HepG2 (cell line): ENCODE results near the gene SEMA4A. TPM values are rescaled to one million over a fixed set of nuclear protein-coding genes. Genes with fewer than 3 reads are reported as not detected.

Experiments
- HNRNPL ChIP-seq: fragments of 200-400 bp; formaldehyde crosslinking; IDR thresholded peaks from 2 replicates; pipeline ENCODE4 v1.6.1; 2017; ENCODE audit warnings: mild to moderate bottlenecking, low read depth, low read length
- KDM5B ChIP-seq: sonication (generic); formaldehyde crosslinking; IDR thresholded peaks from 2 replicates; pipeline ENCODE4 v1.4.0; 2020; ENCODE audit warnings: missing genetic modification reagents, mild to moderate bottlenecking, borderline replicate concordance
- MAZ ChIP-seq, 2 experiments: sonication (generic) in 1 of 2; formaldehyde crosslinking in 1 of 2; IDR thresholded peaks; 2 replicates each; pipeline versions ENCODE4 v1.5.0 to v1.6.1; 2012 to 2020; ENCODE audit warnings: low read depth in 2 of 2, mild to moderate bottlenecking in 2 of 2, borderline replicate concordance in 1 of 2, improper control_type of control experiment in 1 of 2, low read length in 1 of 2, missing genetic modification reagents in 1 of 2, moderate library complexity in 1 of 2
- MTA1 ChIP-seq: sonication (generic); formaldehyde crosslinking; IDR thresholded peaks from 2 replicates; pipeline ENCODE4 v1.4.0; 2020; ENCODE audit warnings: missing genetic modification reagents, mild to moderate bottlenecking, borderline replicate concordance
- NR3C1 ChIP-seq: sonication (generic); formaldehyde crosslinking; IDR thresholded peaks from 2 replicates; pipeline ENCODE4 v1.4.0; 2020; ENCODE audit warnings: missing genetic modification reagents
- RFXAP ChIP-seq: sonication (generic); formaldehyde crosslinking; IDR thresholded peaks from 2 replicates; pipeline ENCODE4 v1.4.0; 2020; ENCODE audit warnings: missing genetic modification reagents, borderline replicate concordance
- SRSF1 ChIP-seq: fragments of 200-400 bp; formaldehyde crosslinking; optimal IDR thresholded peaks from 2 replicates; pipeline ENCODE3; 2017; ENCODE audit warnings: mild to moderate bottlenecking, low read depth, low read length, moderate library complexity
- ZMYM3 ChIP-seq: sonication (generic); formaldehyde crosslinking; IDR thresholded peaks from 2 replicates; pipeline ENCODE4 v1.5.1; 2020; ENCODE audit warnings: mild to moderate bottlenecking, missing genetic modification reagents
- ZNF225 ChIP-seq: sonication (generic); formaldehyde crosslinking; IDR thresholded peaks from 2 replicates; pipeline ENCODE4 v1.4.0; 2020; ENCODE audit warnings: mild to moderate bottlenecking, missing genetic modification reagents
- ZNF232 ChIP-seq: sonication (generic); formaldehyde crosslinking; IDR thresholded peaks from 2 replicates; pipeline ENCODE4 v1.4.0; 2020; ENCODE audit warnings: missing genetic modification reagents, borderline replicate concordance
- ZNF567 ChIP-seq: sonication (generic); formaldehyde crosslinking; IDR thresholded peaks from 2 replicates; pipeline ENCODE4 v1.8.1; 2023; ENCODE audit warnings: mild to moderate bottlenecking, missing genetic modification reagents, borderline replicate concordance
- ZNF614 ChIP-seq: IDR thresholded peaks from 2 replicates; pipeline ENCODE4 v1.6.1; 2018; ENCODE audit warnings: missing biosample characterization, missing genetic modification reagents, inconsistent platforms, borderline replicate concordance
- ZNF782 ChIP-seq: sonication (generic); formaldehyde crosslinking; IDR thresholded peaks from 2 replicates; pipeline ENCODE4 v1.4.0; 2020; ENCODE audit warnings: missing genetic modification reagents, mild to moderate bottlenecking, borderline replicate concordance
- polyA plus RNA-seq, 8 experiments: library from polyadenylated mRNA; depleted of rRNA in 3 of 8; stranded (reverse) in 7 of 8; unstranded in 1 of 8; fragments of >200 nt; fragmentation: Illumina TruSeq in 4 of 8; extraction: Trizol in 4 of 8; gene quantifications; 2 replicates each; pipeline versions ENCODE4 v1.2.1 to v1.2.3, GENCODE V29; 2011 to 2016; ENCODE audit warnings: low read depth in 4 of 8, missing spikeins in 1 of 8, mixed read lengths in 1 of 8; ENCODE audit not compliant: insufficient read depth in 1 of 8
- total RNA-seq, 5 experiments: library from RNA; depleted of rRNA; stranded (reverse); fragments of >200 nt; fragmentation: Illumina TruSeq; extraction: Trizol; gene quantifications; 2 replicates each; pipeline ENCODE4 v1.2.3, GENCODE V29; 2016; ENCODE audit warnings: low read depth in 1 of 5
- TF ChIP-seq, protein P1 (sequence below): sonication (generic); formaldehyde crosslinking; conservative IDR thresholded peaks from 2 replicates; pipeline ENCODE4 v1.4.0; 2020; ENCODE audit warnings: missing genetic modification reagents
- TF ChIP-seq, protein P2 (sequence below), 2 experiments: sonication (generic) in 1 of 2; formaldehyde crosslinking in 1 of 2; IDR thresholded peaks; 2 replicates each; pipeline versions ENCODE4 v1.4.0 to v1.6.1; 2018 to 2020; ENCODE audit warnings: missing genetic modification reagents in 2 of 2, borderline replicate concordance in 1 of 2, low read depth in 1 of 2, mild to moderate bottlenecking in 1 of 2, missing biosample characterization in 1 of 2
- TF ChIP-seq, protein P3 (sequence below): sonication (generic); formaldehyde crosslinking; IDR thresholded peaks from 2 replicates; pipeline ENCODE4 v1.5.1; 2020; ENCODE audit warnings: mild to moderate bottlenecking, missing genetic modification reagents, borderline replicate concordance
- TF ChIP-seq, protein P4 (sequence below): sonication (generic); formaldehyde crosslinking; IDR thresholded peaks from 2 replicates; pipeline ENCODE4 v1.8.0; 2022; ENCODE audit warnings: missing genetic modification reagents, mild to moderate bottlenecking, inconsistent platforms, borderline replicate concordance

Gene SEMA4A
- total and polyA plus RNA-seq, 2 of the 13 experiments (the other 11 are each of a cell fraction or from before 2014, with no cell fraction given) = 0.09 to 0.20 TPM

DNA sequence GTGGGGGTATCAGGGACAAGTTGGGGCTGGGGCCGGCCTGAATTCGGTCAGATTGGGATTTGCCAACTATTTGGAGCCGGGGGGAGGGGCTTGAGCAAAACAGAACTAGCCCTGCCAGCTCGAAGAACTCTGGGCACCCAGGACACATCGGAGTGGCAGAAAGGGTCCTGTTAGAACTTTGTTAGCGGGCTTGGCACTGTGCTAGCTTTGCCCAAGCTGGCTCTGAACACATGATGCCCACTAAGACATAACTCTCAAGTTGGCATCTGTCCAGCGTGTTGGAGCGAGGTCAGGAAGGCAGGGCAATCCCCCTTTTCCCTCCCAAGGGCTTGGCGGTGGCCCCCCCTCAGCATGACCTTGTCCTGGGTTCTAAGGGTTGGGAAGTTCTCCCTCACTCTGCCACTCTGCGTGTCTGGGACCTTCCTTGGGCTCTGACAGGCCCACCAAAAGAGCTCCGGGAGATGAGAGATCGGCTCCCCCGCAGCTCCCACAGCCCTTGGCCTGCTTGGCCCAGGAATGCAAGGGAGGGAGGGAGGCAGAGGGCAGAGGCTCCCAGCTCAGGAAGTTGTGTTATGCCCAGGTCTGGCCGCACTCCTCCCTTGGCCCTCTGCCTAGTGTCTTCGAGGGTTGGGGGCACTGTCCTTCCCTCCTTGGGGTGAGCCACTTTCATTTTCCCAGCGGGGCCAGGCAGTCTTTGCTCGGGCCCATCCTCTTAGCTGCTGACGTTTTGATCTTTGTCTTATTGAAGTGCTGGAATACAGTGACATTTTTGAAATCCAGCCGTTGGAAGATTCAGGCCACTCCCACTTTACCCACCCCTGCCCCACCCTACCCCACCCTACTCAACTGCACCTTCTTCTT lies 37.6 kb upstream of the SEMA4A start (continued):
- TF ChIP-seq MTA1 (CRISPR knock-in tag) (peak; percentile 49; the same call in 1 of the 2 replicates), ZNF567 (no peak), RFXAP (CRISPR knock-in tag) (0 out of 2 replicates have a peak, but pooled peaks have one; percentile 35), ZMYM3 (CRISPR knock-in tag) (peak; percentile 48; the same call in 1 of the 2 replicates), MAZ (IDR thresholded peaks at IDR 0.05; ENCODE audit: borderline replicate concordance, low read depth, low read length) (peak; percentile 98), MAZ (CRISPR knock-in tag; IDR thresholded peaks at IDR 0.05; ENCODE audit: low read depth) (peak; percentile 52; the same call in 1 of the 2 replicates), SRSF1 (no peak), ZNF614 (CRISPR knock-in tag) (peak; percentile 12; the same call in 1 of the 2 replicates), ZNF225 (CRISPR knock-in tag) (0 out of 2 replicates have a peak, but pooled peaks have one; percentile 19), KDM5B (CRISPR knock-in tag) (peak; percentile 39; the same call in 1 of the 2 replicates), NR3C1 (CRISPR knock-in tag) (no peak), ZNF232 (0 out of 2 replicates have a peak, but pooled peaks have one; percentile 17), ZNF782 (CRISPR knock-in tag) (0 out of 2 replicates have a peak, but pooled peaks have one; percentile 51), HNRNPL (peak; percentile 74; the same call in 1 of the 2 replicates)
- TF ChIP-seq, protein P1, sequence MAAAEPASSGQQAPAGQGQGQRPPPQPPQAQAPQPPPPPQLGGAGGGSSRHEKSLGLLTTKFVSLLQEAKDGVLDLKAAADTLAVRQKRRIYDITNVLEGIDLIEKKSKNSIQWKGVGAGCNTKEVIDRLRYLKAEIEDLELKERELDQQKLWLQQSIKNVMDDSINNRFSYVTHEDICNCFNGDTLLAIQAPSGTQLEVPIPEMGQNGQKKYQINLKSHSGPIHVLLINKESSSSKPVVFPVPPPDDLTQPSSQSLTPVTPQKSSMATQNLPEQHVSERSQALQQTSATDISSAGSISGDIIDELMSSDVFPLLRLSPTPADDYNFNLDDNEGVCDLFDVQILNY = no peak
- TF ChIP-seq, protein P2, sequence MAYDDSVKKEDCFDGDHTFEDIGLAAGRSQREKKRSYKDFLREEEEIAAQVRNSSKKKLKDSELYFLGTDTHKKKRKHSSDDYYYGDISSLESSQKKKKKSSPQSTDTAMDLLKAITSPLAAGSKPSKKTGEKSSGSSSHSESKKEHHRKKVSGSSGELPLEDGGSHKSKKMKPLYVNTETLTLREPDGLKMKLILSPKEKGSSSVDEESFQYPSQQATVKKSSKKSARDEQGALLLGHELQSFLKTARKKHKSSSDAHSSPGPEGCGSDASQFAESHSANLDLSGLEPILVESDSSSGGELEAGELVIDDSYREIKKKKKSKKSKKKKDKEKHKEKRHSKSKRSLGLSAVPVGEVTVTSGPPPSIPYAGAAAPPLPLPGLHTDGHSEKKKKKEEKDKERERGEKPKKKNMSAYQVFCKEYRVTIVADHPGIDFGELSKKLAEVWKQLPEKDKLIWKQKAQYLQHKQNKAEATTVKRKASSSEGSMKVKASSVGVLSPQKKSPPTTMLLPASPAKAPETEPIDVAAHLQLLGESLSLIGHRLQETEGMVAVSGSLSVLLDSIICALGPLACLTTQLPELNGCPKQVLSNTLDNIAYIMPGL (CRISPR knock-in tag; IDR thresholded peaks at IDR 0.05; ENCODE audit: borderline replicate concordance in 1 of 2, low read depth in 1 of 2) = peak in 1 of 2 experiments; percentile 44; a peak in 1 of 4 replicates
- TF ChIP-seq, protein P3, sequence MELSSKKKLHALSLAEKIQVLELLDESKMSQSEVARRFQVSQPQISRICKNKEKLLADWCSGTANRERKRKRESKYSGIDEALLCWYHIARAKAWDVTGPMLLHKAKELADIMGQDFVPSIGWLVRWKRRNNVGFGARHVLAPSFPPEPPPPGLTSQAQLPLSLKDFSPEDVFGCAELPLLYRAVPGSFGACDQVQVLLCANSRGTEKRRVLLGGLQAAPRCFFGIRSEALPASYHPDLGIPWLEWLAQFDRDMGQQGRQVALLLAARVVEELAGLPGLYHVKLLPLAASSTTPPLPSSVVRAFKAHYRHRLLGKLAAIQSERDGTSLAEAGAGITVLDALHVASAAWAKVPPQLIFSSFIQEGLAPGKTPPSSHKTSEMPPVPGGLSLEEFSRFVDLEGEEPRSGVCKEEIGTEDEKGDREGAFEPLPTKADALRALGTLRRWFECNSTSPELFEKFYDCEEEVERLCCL (CRISPR knock-in tag) = 0 out of 2 replicates have a peak, but pooled peaks have one; percentile 34
- TF ChIP-seq, protein P4, sequence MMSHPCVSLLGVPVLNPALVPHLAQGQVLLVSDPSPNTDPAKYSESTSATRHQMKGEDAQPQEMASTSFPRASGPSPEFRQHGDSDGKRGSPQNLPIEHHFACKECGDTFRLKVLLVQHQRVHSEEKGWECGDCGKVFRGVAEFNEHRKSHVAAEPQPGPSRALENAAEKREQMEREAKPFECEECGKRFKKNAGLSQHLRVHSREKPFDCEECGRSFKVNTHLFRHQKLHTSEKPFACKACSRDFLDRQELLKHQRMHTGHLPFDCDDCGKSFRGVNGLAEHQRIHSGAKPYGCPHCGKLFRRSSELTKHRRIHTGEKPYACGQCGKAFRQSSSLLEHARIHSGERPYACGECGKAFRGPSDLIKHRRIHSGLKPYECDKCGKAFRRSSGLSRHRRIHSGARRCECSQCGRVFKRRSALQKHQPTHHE (CRISPR knock-in tag) = 0 out of 2 replicates have a peak, but pooled peaks have one; percentile 29
